GM19463 (cell line): ENCODE data around the gene TLR8.
"Not testable (repeated sequence)": the region's sequence is repeated elsewhere in the genome, so short reads cannot be mapped to it uniquely, and the experiment has no call there.

Experiments used
- ATAC-seq: cut with Tn5 transposase; IDR thresholded peaks from one replicate; pipeline ENCODE4 v1.9.1; 2021; ENCODE audit warnings: mild to moderate bottlenecking, moderate library complexity; ENCODE audit not compliant: unreplicated experiment

Gene TLR8

GRCh38 chrX:12895866-12896265, 10.6 kb upstream of the TLR8 start:
- ATAC-seq = no peak

- ATAC-seq = no peak
These were observed 9.5 kb upstream of the TLR8 start for GRCh38 chrX:12896935-12897334.

- ATAC-seq = no peak
These were observed 8.3 kb upstream of the TLR8 start for GRCh38 chrX:12898073-12898472.

GRCh38 chrX:12899506-12899905, 6.9 kb upstream of the TLR8 start:
- no peak for ATAC-seq

- ATAC-seq = peak; percentile 63
These were observed 4.9 kb upstream of the TLR8 start for GRCh38 chrX:12901486-12901885.

- ATAC-seq = no peak
These were observed 2.8 kb upstream of the TLR8 start for GRCh38 chrX:12903646-12904045.

GRCh38 chrX:12910423-12911121, 4.2 kb downstream of the TLR8 start:
- ATAC-seq = no peak

- ATAC-seq = no peak
These were observed 4.7 kb downstream of the TLR8 start for GRCh38 chrX:12911122-12911470.

GRCh38 chrX:12912791-12913482, 6.5 kb downstream of the TLR8 start:
- ATAC-seq = no peak

- no peak for ATAC-seq
These were observed 11.3 kb downstream of the TLR8 start for GRCh38 chrX:12917753-12918152.

- no peak for ATAC-seq
These were observed 12.6 kb downstream of the TLR8 start for GRCh38 chrX:12919051-12919450.

GRCh38 chrX:12919620-12920019, 13.2 kb downstream of the TLR8 start:
- ATAC-seq = no peak

GRCh38 chrX:12920990-12921389, 14.6 kb downstream of the TLR8 start:
- no peak for ATAC-seq

- no peak for ATAC-seq
These were observed 15.6 kb downstream of the TLR8 start for GRCh38 chrX:12921886-12922598.

- no peak for ATAC-seq
These were observed 16.1 kb downstream of the TLR8 start for GRCh38 chrX:12922599-12922919.

GRCh38 chrX:12929701-12930100, 23.3 kb downstream of the TLR8 start:
- ATAC-seq = no peak

- no peak for ATAC-seq
These were observed 23.7 kb downstream of the TLR8 start for GRCh38 chrX:12930150-12930549.

GRCh38 chrX:12932244-12932643, 25.8 kb downstream of the TLR8 start:
- no peak for ATAC-seq

- no peak for ATAC-seq
These were observed 28.4 kb downstream of the TLR8 start for GRCh38 chrX:12934850-12935249.

GRCh38 chrX:12936947-12937346, 30.5 kb downstream of the TLR8 start:
- ATAC-seq = no peak

GRCh38 chrX:12940471-12940870, 34.1 kb downstream of the TLR8 start:
- ATAC-seq = not testable (repeated sequence)

- ATAC-seq = not testable (repeated sequence)
These were observed 37.2 kb downstream of the TLR8 start for GRCh38 chrX:12943592-12943991.
